HepG2 (cell line): ENCODE data around the gene PDZD7. TPM values are rescaled to one million over a fixed set of nuclear protein-coding genes. Genes with fewer than 3 reads are reported as not detected.

Experiments used
- ATAC-seq: fragments of 200-7000 bp; cut with Tn5 transposase; 3 replicates; pipeline ENCODE4 v1.9.1; 2020; ENCODE audit warnings: mild to moderate bottlenecking, moderate library complexity
- BruUV-seq: library from RNA; stranded (reverse); fragments of 400-500 nt; replicated peaks from 2 replicates; lab custom pipeline; 2021; lab: Mats Ljungman, UMichigan
- CTCF ChIA-PET: fragments of 300-600 bp; formaldehyde crosslinking; extraction: SDS; loops from one replicate; lab custom pipeline; 2021; ENCODE audit warnings: low total read pairs, inconsistent platforms, low intra/inter-chr PET ratio; lab: Yijun Ruan, JAX
- POLR2A ChIA-PET: fragments of 350-600 bp; sonication (Branson Sonifier 250); formaldehyde crosslinking; loops from one replicate; lab custom pipeline; 2020; ENCODE audit warnings: antibody characterized with exemption, inconsistent platforms; lab: Yijun Ruan, JAX
- DNase-seq: peaks from one replicate; pipeline ENCODE4 v3.0.0-alpha.2; 2015; ENCODE audit warnings: low spot score
- FAIRE-seq: peaks from 3 replicates; lab custom pipeline; 2011; peaks lifted over from hg19 to GRCh38; lab: Jason Lieb, UNC
- H2AFZ ChIP-seq: one replicate; pipeline ENCODE4 v1.6.1; 2011; ENCODE audit warnings: low read length, inconsistent platforms
- H3K27ac ChIP-seq: fragments of 300-600 bp; 3 replicates; pipeline ENCODE4 v1.8.0; 2011; ENCODE audit warnings: mixed run types, mild to moderate bottlenecking, mixed read lengths, low read length, inconsistent platforms; ENCODE audit not compliant: insufficient read depth; ENCODE audit errors: extremely low read length
- H3K27me3 ChIP-seq, 2 experiments: fragments of 200-600 bp in 1 of 2; 2 replicates in 1 of 2; 3 replicates in 1 of 2; pipeline versions ENCODE4 v1.6.0 to v1.8.0; 2011; ENCODE audit warnings: low read length in 2 of 2, mild to moderate bottlenecking in 2 of 2, moderate library complexity in 2 of 2, inconsistent platforms in 1 of 2; ENCODE audit not compliant: insufficient read depth in 2 of 2, control insufficient read depth in 1 of 2
- H3K36me3 ChIP-seq, 2 experiments: fragments of 200-600 bp in 1 of 2; replicated peaks in 1 of 2; 2 replicates in 1 of 2; 3 replicates in 1 of 2; pipeline versions ENCODE4 v1.5.1 to v1.8.0; 2011; ENCODE audit warnings: low read length in 2 of 2, inconsistent platforms in 1 of 2; ENCODE audit not compliant: insufficient read depth in 2 of 2, control insufficient read depth in 1 of 2
- H3K4me1 ChIP-seq: 2 replicates; pipeline ENCODE4 v1.5.1; 2012; ENCODE audit warnings: low read length, inconsistent platforms; ENCODE audit not compliant: insufficient read depth
- H3K4me2 ChIP-seq: 2 replicates; pipeline ENCODE4 v1.6.0; 2011; ENCODE audit warnings: low read depth, low read length, inconsistent platforms
- H3K4me3 ChIP-seq, 3 experiments: fragments of 200-600 bp in 1 of 3; sonication (generic), shearing (Covaris generic) in 1 of 3; replicated peaks in 1 of 3; 2 replicates each; pipeline ENCODE4 v1.5.1; 2011 to 2016; ENCODE audit warnings: low read length in 3 of 3, inconsistent platforms in 2 of 3, low read depth in 2 of 3, mild to moderate bottlenecking in 2 of 3, control low read depth in 1 of 3, mixed read lengths in 1 of 3; ENCODE audit not compliant: insufficient read depth in 1 of 3
- H3K79me2 ChIP-seq: one replicate; pipeline ENCODE4 v1.6.1; 2011; ENCODE audit warnings: low read length, inconsistent platforms; ENCODE audit not compliant: insufficient read depth
- H3K9ac ChIP-seq: 2 replicates; pipeline ENCODE4 v1.6.0; 2011; ENCODE audit warnings: mild to moderate bottlenecking, low read depth, low read length, inconsistent platforms; ENCODE audit not compliant: insufficient read depth
- H3K9me3 ChIP-seq: 2 replicates; pipeline ENCODE4 v1.5.1; 2012; ENCODE audit warnings: mild to moderate bottlenecking, low read length
- H4K20me1 ChIP-seq: 2 replicates; pipeline ENCODE4 v1.6.0; 2011; ENCODE audit warnings: inconsistent platforms, mild to moderate bottlenecking, low read length, moderate library complexity; ENCODE audit not compliant: insufficient read depth
- CTCF ChIP-seq: sonication (generic); formaldehyde crosslinking; IDR thresholded peaks from 2 replicates; pipeline ENCODE4 v1.5.0; 2020; ENCODE audit warnings: mild to moderate bottlenecking, missing genetic modification reagents, moderate library complexity
- FOSL2 ChIP-seq: sonication (generic); formaldehyde crosslinking; IDR thresholded peaks from 2 replicates; pipeline ENCODE4 v1.4.0; 2020; ENCODE audit warnings: missing genetic modification reagents
- IRF9 ChIP-seq: sonication (generic); formaldehyde crosslinking; IDR thresholded peaks from 2 replicates; pipeline ENCODE4 v1.8.0; 2022; ENCODE audit warnings: missing genetic modification reagents, mild to moderate bottlenecking, borderline replicate concordance
- IRX3 ChIP-seq: sonication (generic); formaldehyde crosslinking; IDR thresholded peaks from 2 replicates; pipeline ENCODE4 v1.8.1; 2023; ENCODE audit warnings: mild to moderate bottlenecking, low read depth, missing genetic modification reagents, borderline replicate concordance
- NR2F2 ChIP-seq: IDR thresholded peaks from 2 replicates; pipeline ENCODE4 v1.6.1; 2012; ENCODE audit warnings: low read depth, inconsistent platforms, borderline replicate concordance
- SRSF4 ChIP-seq: fragments of 200-400 bp; formaldehyde crosslinking; IDR thresholded peaks from one replicate; pipeline ENCODE4 v1.6.1; 2018; ENCODE audit warnings: mild to moderate bottlenecking, low read depth, low read length, moderate library complexity; ENCODE audit not compliant: poor library complexity, severe bottlenecking
- ZFP37 ChIP-seq: sonication (generic); formaldehyde crosslinking; IDR thresholded peaks from 2 replicates; pipeline ENCODE4 v1.4.0; 2020; ENCODE audit warnings: missing genetic modification reagents, borderline replicate concordance
- ZFP91 ChIP-seq: sonication (generic); formaldehyde crosslinking; IDR thresholded peaks from 2 replicates; pipeline ENCODE4 v1.9.0; 2022; ENCODE audit warnings: missing genetic modification reagents, mild to moderate bottlenecking, borderline replicate concordance
- WGBS: methylation state at CpG from one replicate; pipeline ENCODE4 v1.1.6; 2017; ENCODE audit warnings: low lambda C conversion rate; 5-methylcytosine and 5-hydroxymethylcytosine counted together
- in situ Hi-C: cut with HindIII; loops from 2 replicates; pipeline ENCODE4 v1.10.0; 2017; ENCODE audit warnings: low pct_unique_long_range_greater_than_20kb; ENCODE audit not compliant: extremely low pct_ligation_motif_present
- intact Hi-C: fragments of 100-400 bp; cut with micrococcal nuclease; formaldehyde crosslinking; loops from one replicate; pipeline ENCODE4 v1.10.0; 2022; ENCODE audit not compliant: unreplicated experiment
- polyA plus RNA-seq, 8 experiments: library from polyadenylated mRNA; depleted of rRNA in 3 of 8; stranded (reverse) in 7 of 8; unstranded in 1 of 8; fragments of >200 nt; fragmentation: Illumina TruSeq in 4 of 8; extraction: Trizol in 4 of 8; gene quantifications; 2 replicates each; pipeline versions ENCODE4 v1.2.1 to v1.2.3, GENCODE V29; 2011 to 2016; ENCODE audit warnings: low read depth in 4 of 8, missing spikeins in 1 of 8, mixed read lengths in 1 of 8; ENCODE audit not compliant: insufficient read depth in 1 of 8
- total RNA-seq, 5 experiments: library from RNA; depleted of rRNA; stranded (reverse); fragments of >200 nt; fragmentation: Illumina TruSeq; extraction: Trizol; gene quantifications; 2 replicates each; pipeline ENCODE4 v1.2.3, GENCODE V29; 2016; ENCODE audit warnings: low read depth in 1 of 5
- TF ChIP-seq, protein P1 (sequence below): sonication (generic); formaldehyde crosslinking; IDR thresholded peaks from 2 replicates; pipeline ENCODE4 v1.4.0; 2020; ENCODE audit warnings: missing genetic modification reagents, borderline replicate concordance
- TF ChIP-seq, protein P2 (sequence below): IDR thresholded peaks from 2 replicates; pipeline ENCODE4 v1.6.1; 2016
- TF ChIP-seq, protein P3 (sequence below): IDR thresholded peaks from 2 replicates; pipeline ENCODE4 v1.6.1; 2016; ENCODE audit warnings: missing compliant biosample characterization, missing genetic modification reagents, borderline replicate concordance

The PDZD7 gene
- total and polyA plus RNA-seq, 2 of the 13 experiments (the other 11 are each of a cell fraction or from before 2014, with no cell fraction given) = 0.58 to 0.73 TPM

- TF ChIP-seq, protein P1, sequence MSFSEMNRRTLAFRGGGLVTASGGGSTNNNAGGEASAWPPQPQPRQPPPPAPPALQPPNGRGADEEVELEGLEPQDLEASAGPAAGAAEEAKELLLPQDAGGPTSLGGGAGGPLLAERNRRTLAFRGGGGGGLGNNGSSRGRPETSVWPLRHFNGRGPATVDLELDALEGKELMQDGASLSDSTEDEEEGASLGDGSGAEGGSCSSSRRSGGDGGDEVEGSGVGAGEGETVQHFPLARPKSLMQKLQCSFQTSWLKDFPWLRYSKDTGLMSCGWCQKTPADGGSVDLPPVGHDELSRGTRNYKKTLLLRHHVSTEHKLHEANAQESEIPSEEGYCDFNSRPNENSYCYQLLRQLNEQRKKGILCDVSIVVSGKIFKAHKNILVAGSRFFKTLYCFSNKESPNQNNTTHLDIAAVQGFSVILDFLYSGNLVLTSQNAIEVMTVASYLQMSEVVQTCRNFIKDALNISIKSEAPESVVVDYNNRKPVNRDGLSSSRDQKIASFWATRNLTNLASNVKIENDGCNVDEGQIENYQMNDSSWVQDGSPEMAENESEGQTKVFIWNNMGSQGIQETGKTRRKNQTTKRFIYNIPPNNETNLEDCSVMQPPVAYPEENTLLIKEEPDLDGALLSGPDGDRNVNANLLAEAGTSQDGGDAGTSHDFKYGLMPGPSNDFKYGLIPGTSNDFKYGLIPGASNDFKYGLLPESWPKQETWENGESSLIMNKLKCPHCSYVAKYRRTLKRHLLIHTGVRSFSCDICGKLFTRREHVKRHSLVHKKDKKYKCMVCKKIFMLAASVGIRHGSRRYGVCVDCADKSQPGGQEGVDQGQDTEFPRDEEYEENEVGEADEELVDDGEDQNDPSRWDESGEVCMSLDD = no peak
- TF ChIP-seq IRX3 (CRISPR knock-in tag) = peak; percentile 67; the same call in 1 of the 2 replicates
- TF ChIP-seq, all 625 proteins: peak for 40
Measured at GRCh38 chr10:100986623-100986951, 44.3 kb downstream of the PDZD7 start (continued).

- 45% methylated on average over 5 of the region's 5 CpGs for WGBS
- Histone ChIP-seq H3K9ac (peak overlapping the region; percentile 83; the same call in 1 of the 2 replicates), H3K36me3 (peaks cover 16 to 59% of the 10 kb centered on the region in 2 experiments), H3K27ac (peak overlapping the region; percentile 83), H2AFZ (no peak overlapping the region), H3K27me3 (no peaks in the 10 kb centered on the region; a peak in 1 of 5 replicates), H3K79me2 (peaks cover 39% of the 10 kb centered on the region), H3K4me2 (peak overlapping the region; percentile 97), H3K4me1 (peaks cover 47% of the 10 kb centered on the region), H4K20me1 (no peaks in the 10 kb centered on the region), H3K9me3 (no peaks in the 10 kb centered on the region), H3K4me3 (no peak overlapping the region)
- ChIA-PET CTCF (interaction anchor here (0.7 to 1.4 kb wide), 3 partner anchors 16 to 28 kb away, joined by 3 to 5 read pairs (median 4); partner anchors contain the start of gene SEMA4G), POLR2A (interaction anchor here (0.8 to 23.0 kb wide), 8 partner anchors 9 to 104 kb away, joined by 3 to 277 read pairs (median 5); partner anchors contain the start of genes LZTS2, PDZD7, SEMA4G and SFXN3)
- intact Hi-C loops = no loop called here
- no TSS peak for BruUV-seq
- DNase-seq (peak; percentile 48), FAIRE-seq (peak; percentile 46), ATAC-seq (peak; percentile 49)
- in situ Hi-C loops = no loop called here
- TF ChIP-seq CTCF (CRISPR knock-in tag) (peak; percentile 53), SRSF4 (no peak), NR2F2 (no peak), ZFP37 (CRISPR knock-in tag) (no peak), IRF9 (CRISPR knock-in tag) (no peak), FOSL2 (CRISPR knock-in tag) (0 out of 2 replicates have a peak, but pooled peaks have one; percentile 8), ZFP91 (CRISPR knock-in tag) (no peak)
- TF ChIP-seq, protein P2, sequence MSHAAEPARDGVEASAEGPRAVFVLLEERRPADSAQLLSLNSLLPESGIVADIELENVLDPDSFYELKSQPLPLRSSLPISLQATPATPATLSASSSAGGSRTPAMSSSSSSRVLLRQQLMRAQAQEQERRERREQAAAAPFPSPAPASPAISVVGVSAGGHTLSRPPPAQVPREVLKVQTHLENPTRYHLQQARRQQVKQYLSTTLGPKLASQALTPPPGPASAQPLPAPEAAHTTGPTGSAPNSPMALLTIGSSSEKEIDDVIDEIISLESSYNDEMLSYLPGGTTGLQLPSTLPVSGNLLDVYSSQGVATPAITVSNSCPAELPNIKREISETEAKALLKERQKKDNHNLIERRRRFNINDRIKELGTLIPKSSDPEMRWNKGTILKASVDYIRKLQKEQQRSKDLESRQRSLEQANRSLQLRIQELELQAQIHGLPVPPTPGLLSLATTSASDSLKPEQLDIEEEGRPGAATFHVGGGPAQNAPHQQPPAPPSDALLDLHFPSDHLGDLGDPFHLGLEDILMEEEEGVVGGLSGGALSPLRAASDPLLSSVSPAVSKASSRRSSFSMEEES (CRISPR knock-in tag) = peak; percentile 62
- TF ChIP-seq, protein P3, sequence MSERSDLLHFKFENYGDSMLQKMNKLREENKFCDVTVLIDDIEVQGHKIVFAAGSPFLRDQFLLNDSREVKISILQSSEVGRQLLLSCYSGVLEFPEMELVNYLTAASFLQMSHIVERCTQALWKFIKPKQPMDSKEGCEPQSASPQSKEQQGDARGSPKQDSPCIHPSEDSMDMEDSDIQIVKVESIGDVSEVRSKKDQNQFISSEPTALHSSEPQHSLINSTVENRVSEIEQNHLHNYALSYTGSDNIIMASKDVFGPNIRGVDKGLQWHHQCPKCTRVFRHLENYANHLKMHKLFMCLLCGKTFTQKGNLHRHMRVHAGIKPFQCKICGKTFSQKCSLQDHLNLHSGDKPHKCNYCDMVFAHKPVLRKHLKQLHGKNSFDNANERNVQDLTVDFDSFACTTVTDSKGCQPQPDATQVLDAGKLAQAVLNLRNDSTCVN (CRISPR knock-in tag) = no peak
Measured at GRCh38 chr10:100985336-100985735, 45.6 kb downstream of the PDZD7 start.
